ENCODE results near the gene GSE1.

- TF ChIP-seq CTCF (optimal IDR thresholded peaks at IDR 0.05 in 1 of 3, IDR thresholded peaks at IDR 0.05 in 1 of 3, conservative IDR thresholded peaks at IDR 0.05 in 1 of 3; ENCODE audit: extremely low read depth in 1 of 3, insufficient read depth in 2 of 3, low read length in 3 of 3) = no peak
- TF ChIP-seq EZH2 (IDR thresholded peaks at IDR 0.05; ENCODE audit: low read length) = no peak
These were observed 32.0 kb downstream of the GSE1 start for GRCh38 chr16:85645021-85645589.

Data from keratinocyte (primary cell).